Endodermal cell (in vitro differentiated cells): ENCODE data around the gene COG5. TPM values are rescaled to one million over a fixed set of nuclear protein-coding genes. Genes with fewer than 3 reads are reported as not detected.

Experiments used
- DNase-seq: peaks from one replicate; pipeline ENCODE4 v3.0.0-alpha.2; 2017
- H3K27ac ChIP-seq: 2 replicates; pipeline ENCODE4 v1.5.1; 2013; ENCODE audit warnings: mild to moderate bottlenecking, low read depth, low read length, moderate library complexity
- H3K27me3 ChIP-seq: 2 replicates; pipeline ENCODE4 v1.6.1; 2013; ENCODE audit warnings: mild to moderate bottlenecking, low read length, moderate library complexity; ENCODE audit not compliant: insufficient read depth, control insufficient read depth, poor library complexity, severe bottlenecking
- H3K36me3 ChIP-seq: 2 replicates; pipeline ENCODE4 v1.7.0; 2013; ENCODE audit warnings: mild to moderate bottlenecking, low read length, moderate library complexity; ENCODE audit not compliant: control insufficient read depth, insufficient read depth
- H3K4me1 ChIP-seq: one replicate; pipeline ENCODE4 v1.7.0; 2013; ENCODE audit warnings: low read length; ENCODE audit not compliant: control insufficient read depth, insufficient read depth
- H3K4me3 ChIP-seq: 2 replicates; pipeline ENCODE4 v1.5.1; 2013; ENCODE audit warnings: mild to moderate bottlenecking, low read length, moderate library complexity
- H3K9ac ChIP-seq: 2 replicates; pipeline ENCODE4 v1.6.1; 2013; ENCODE audit warnings: mild to moderate bottlenecking, low read length, moderate library complexity; ENCODE audit not compliant: poor library complexity, severe bottlenecking; ENCODE audit errors: extremely low read depth
- H3K9me3 ChIP-seq: 2 replicates; pipeline ENCODE4 v1.6.1; 2013; ENCODE audit warnings: mild to moderate bottlenecking, low read length, moderate library complexity; ENCODE audit not compliant: control insufficient read depth
- H3K27ac Mint-ChIP-seq: 2 replicates; pipeline ENCODE4 v1.8.0; 2020; ENCODE audit warnings: mixed read lengths
- H3K27me3 Mint-ChIP-seq: 2 replicates; pipeline ENCODE4 v1.8.0; 2021; ENCODE audit warnings: mild to moderate bottlenecking, mixed read lengths; ENCODE audit not compliant: insufficient read depth
- H3K36me3 Mint-ChIP-seq: 2 replicates; pipeline ENCODE4 v1.8.0; 2020; ENCODE audit warnings: low read depth, mixed read lengths
- H3K4me1 Mint-ChIP-seq: 2 replicates; pipeline ENCODE4 v1.8.0; 2020; ENCODE audit warnings: mixed read lengths
- H3K4me3 Mint-ChIP-seq: 2 replicates; pipeline ENCODE4 v1.8.0; 2020; ENCODE audit warnings: mild to moderate bottlenecking, moderate library complexity, mixed read lengths
- H3K9me3 Mint-ChIP-seq: 2 replicates; pipeline ENCODE4 v1.8.0; 2020; ENCODE audit warnings: mild to moderate bottlenecking, mixed read lengths
- CTCF ChIP-seq: fragments of 200-600 bp; sonication (generic); conservative IDR thresholded peaks from 2 replicates; pipeline ENCODE4 v1.5.0; 2021; ENCODE audit warnings: antibody characterized with exemption, mild to moderate bottlenecking
- WGBS, 2 experiments: methylation state at CpG; one replicate each; pipeline versions ENCODE4 v1.1.5 to v1.1.7; 2013; ENCODE audit warnings: missing lambda C conversion rate in 2 of 2, mixed read lengths in 1 of 2; ENCODE audit not compliant: insufficient coverage in 1 of 2, insufficient read length in 1 of 2; 5-methylcytosine and 5-hydroxymethylcytosine counted together
- total RNA-seq, 2 donors: library from RNA; stranded (reverse); fragmentation: NEBNext Ultra II Directional in 1 of 2; extraction: Animal tissue kit (Norgen Biotek cat#: 25700) in 1 of 2; gene quantifications; 2 replicates in 1 of 2; 3 replicates in 1 of 2; pipeline ENCODE4 v1.2.1, GENCODE V29; 2021

The COG5 gene
- total RNA-seq, 2 donors from 2014 or later: 25.5 to 34.7 TPM

GRCh38 chr7:107464666-107465226 lies 99.0 kb downstream of the COG5 start:
- no peak overlapping the region for H3K4me3 ChIP-seq
- no peak for TF ChIP-seq CTCF
- no peak overlapping the region for H3K27ac ChIP-seq
- Mint-ChIP-seq H3K27ac (no peak overlapping the region), H3K4me3 (no peak overlapping the region), H3K36me3 (no peaks in the 10 kb centered on the region), H3K27me3 (no peaks in the 10 kb centered on the region), H3K9me3 (no peaks in the 10 kb centered on the region), H3K4me1 (no peaks in the 10 kb centered on the region)
- no peaks in the 10 kb centered on the region for H3K9me3 ChIP-seq
- H3K9ac ChIP-seq: no peak overlapping the region
- H3K4me1 ChIP-seq: no peaks in the 10 kb centered on the region
- DNase-seq: no peak
- H3K27me3 ChIP-seq: no peaks in the 10 kb centered on the region
- 94 to 100% methylated on average over 2 of the region's 3 CpGs for WGBS, 2 experiments
- no peaks in the 10 kb centered on the region for H3K36me3 ChIP-seq

DNA sequence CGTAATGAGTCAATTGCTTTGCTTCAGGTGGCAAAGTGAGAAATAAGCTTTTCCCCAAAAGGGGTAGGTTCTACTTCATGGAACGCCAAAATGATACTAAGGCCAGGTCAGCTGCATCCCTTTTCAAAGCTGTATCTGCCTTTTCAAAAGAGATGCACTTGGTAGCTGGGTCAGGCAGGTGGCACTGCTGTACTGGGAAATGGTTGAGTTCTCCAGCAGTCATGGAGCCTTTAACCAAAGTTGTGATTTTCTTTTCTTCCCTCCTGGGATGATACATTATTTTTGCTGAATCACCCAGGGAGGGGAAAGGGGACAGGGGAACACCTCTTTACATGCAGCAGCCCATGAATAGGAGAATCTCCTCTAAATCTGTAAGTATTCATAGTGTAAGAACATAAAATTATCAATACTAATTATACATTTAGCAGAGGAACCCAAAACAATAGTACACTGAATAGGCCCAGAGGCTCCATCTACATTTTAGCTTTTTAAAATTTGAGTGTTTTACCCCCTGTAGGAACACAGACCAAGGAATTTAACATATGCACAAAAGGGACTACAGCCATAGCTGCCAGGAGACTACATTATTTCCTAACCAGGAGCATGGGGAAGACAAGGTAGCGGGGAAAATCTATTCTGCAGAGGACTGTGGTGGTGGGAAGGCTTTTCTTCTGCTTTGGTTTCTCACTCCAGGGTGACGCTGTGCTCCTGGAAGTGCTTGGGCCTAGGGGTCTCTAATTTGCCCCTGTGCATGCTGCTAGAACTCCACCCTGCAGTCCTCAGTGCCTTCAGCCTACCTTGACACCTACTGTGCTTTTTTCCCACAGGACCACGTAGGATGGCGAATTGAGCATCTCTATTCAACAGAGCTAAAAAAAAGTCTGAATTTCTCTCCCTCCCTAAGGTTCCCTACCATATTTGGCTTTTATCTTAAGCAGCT lies 100.3 kb downstream of the COG5 start:
- peak; percentile 79 for DNase-seq
- WGBS, 2 experiments: 69 to 81% methylated on average over 5 to 6 of the region's 6 CpGs
- H3K27ac Mint-ChIP-seq: peak overlapping the region; percentile 29
- no peaks in the 10 kb centered on the region for H3K27me3 Mint-ChIP-seq
- Histone ChIP-seq H3K9ac (no peak overlapping the region), H3K4me3 (no peak overlapping the region), H3K36me3 (no peaks in the 10 kb centered on the region), H3K4me1 (no peaks in the 10 kb centered on the region), H3K27ac (no peak overlapping the region), H3K9me3 (no peaks in the 10 kb centered on the region), H3K27me3 (no peaks in the 10 kb centered on the region)
- peaks cover 1% of the 10 kb centered on the region for H3K36me3 Mint-ChIP-seq
- H3K4me1 Mint-ChIP-seq: no peaks in the 10 kb centered on the region
- H3K4me3 Mint-ChIP-seq: no peak overlapping the region
- TF ChIP-seq CTCF: peak; percentile 84
- no peaks in the 10 kb centered on the region for H3K9me3 Mint-ChIP-seq

GRCh38 chr7:107461938-107462533 lies 101.7 kb downstream of the COG5 start:
- Histone ChIP-seq H3K9ac (no peak overlapping the region), H3K36me3 (no peaks in the 10 kb centered on the region), H3K4me1 (no peaks in the 10 kb centered on the region), H3K4me3 (no peak overlapping the region), H3K27ac (no peak overlapping the region), H3K9me3 (no peaks in the 10 kb centered on the region), H3K27me3 (no peaks in the 10 kb centered on the region)
- Mint-ChIP-seq H3K4me3 (no peak overlapping the region), H3K27ac (no peak overlapping the region), H3K27me3 (no peaks in the 10 kb centered on the region), H3K4me1 (no peaks in the 10 kb centered on the region), H3K9me3 (no peaks in the 10 kb centered on the region), H3K36me3 (peaks cover 6% of the 10 kb centered on the region)
- no peak for TF ChIP-seq CTCF
- no peak for DNase-seq
- WGBS, 2 experiments: 92 to 100% methylated on average over 1 to 2 of the region's 2 CpGs
